Measurements from ENCODE around the gene DLG5.

The DLG5 gene

DNA sequence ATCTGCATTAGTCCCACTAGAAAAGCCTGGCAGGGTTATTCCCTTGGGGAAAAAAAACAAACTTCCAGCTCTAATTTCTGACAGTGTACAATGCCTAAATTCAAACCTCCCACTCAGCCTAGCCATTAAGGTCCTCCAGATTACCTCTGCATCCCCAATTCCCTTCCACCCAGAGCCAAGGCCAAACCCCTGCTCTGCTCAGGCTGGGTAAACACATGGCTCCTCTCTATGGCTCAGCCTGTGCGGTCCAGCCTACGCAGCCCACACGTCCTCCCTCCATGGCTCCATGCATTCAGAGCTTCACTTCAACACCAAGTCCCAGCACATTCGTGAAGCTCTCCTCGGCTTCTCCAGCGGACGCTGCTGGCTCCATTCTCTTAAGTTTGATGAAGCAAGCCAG, 5.2 kb downstream of the DLG5 start:
- Histone ChIP-seq H4K20me1 (ENCODE audit: insufficient read depth, low read length, poor library complexity, severe bottlenecking) (peaks cover 44% of the 10 kb centered on the region), H3K36me3 (ENCODE audit: insufficient read depth, low read length) (no peaks in the 10 kb centered on the region), H3F3A (ENCODE audit: low read depth) (no peaks in the 10 kb centered on the region), H2AFZ (ENCODE audit: low read length) (no peak overlapping the region), H3K9me3 (ENCODE audit: insufficient read depth, low read depth, low read length) (no peaks in the 10 kb centered on the region), H3K9me2 (replicated peaks; ENCODE audit: low read depth, low read length) (no peaks in the 10 kb centered on the region), H3K4me3 (ENCODE audit: low read length, poor library complexity, severe bottlenecking) (no peak overlapping the region), H3K9ac (ENCODE audit: low read depth, low read length, poor library complexity, severe bottlenecking) (no peak overlapping the region), H3K27me3 (ENCODE audit: insufficient read depth, low read length, poor library complexity, severe bottlenecking) (no peaks in the 10 kb centered on the region), H3K4me1 (ENCODE audit: insufficient read depth, low read length, poor library complexity, severe bottlenecking) (peaks cover 52% of the 10 kb centered on the region), H3K79me2 (ENCODE audit: insufficient read depth, low read length) (peaks cover 91% of the 10 kb centered on the region), H3K4me2 (ENCODE audit: low read depth, low read length, poor library complexity, severe bottlenecking) (peak overlapping the region; percentile 64)
- TF ChIP-seq, protein P1, sequence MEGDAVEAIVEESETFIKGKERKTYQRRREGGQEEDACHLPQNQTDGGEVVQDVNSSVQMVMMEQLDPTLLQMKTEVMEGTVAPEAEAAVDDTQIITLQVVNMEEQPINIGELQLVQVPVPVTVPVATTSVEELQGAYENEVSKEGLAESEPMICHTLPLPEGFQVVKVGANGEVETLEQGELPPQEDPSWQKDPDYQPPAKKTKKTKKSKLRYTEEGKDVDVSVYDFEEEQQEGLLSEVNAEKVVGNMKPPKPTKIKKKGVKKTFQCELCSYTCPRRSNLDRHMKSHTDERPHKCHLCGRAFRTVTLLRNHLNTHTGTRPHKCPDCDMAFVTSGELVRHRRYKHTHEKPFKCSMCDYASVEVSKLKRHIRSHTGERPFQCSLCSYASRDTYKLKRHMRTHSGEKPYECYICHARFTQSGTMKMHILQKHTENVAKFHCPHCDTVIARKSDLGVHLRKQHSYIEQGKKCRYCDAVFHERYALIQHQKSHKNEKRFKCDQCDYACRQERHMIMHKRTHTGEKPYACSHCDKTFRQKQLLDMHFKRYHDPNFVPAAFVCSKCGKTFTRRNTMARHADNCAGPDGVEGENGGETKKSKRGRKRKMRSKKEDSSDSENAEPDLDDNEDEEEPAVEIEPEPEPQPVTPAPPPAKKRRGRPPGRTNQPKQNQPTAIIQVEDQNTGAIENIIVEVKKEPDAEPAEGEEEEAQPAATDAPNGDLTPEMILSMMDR (conservative IDR thresholded peaks at IDR 0.05; ENCODE audit: low read length): no peak
- no peak for TF ChIP-seq EZH2phosphoT487 (IDR thresholded peaks at IDR 0.05; ENCODE audit: borderline replicate concordance)

DNA sequence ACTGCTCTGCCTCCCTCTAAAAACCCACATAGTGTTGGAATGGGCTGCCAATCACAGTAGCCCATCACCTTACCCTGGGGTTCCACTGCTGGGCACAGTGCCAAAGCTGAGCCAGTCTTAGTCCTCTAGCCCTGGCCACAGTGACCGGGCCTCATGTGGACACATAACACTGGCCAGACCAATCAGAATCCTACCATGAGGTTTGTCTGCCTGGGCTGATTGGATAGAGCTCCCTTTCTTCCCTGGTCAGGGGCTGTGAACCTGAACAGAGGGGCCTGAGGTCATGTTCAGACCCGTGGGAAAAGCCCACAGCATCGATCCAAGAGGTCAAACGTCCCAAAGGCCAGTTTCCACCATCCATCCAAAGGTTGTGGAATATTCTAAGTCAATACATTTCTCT, 6.1 kb downstream of the DLG5 start:
- TF ChIP-seq EZH2phosphoT487 (IDR thresholded peaks at IDR 0.05; ENCODE audit: borderline replicate concordance): no peak
- TF ChIP-seq, protein P1 (conservative IDR thresholded peaks at IDR 0.05; ENCODE audit: low read length): no peak
- H4K20me1 ChIP-seq (ENCODE audit: insufficient read depth, low read length, poor library complexity, severe bottlenecking): peaks cover 41% of the 10 kb centered on the region
- peak overlapping the region; percentile 14 for H3K4me3 ChIP-seq (ENCODE audit: low read length, poor library complexity, severe bottlenecking)
- no peaks in the 10 kb centered on the region for H3F3A ChIP-seq (ENCODE audit: low read depth)
- no peak overlapping the region for H3K9ac ChIP-seq (ENCODE audit: low read depth, low read length, poor library complexity, severe bottlenecking)
- H3K79me2 ChIP-seq (ENCODE audit: insufficient read depth, low read length): peaks cover 92% of the 10 kb centered on the region
- H3K9me3 ChIP-seq (ENCODE audit: insufficient read depth, low read depth, low read length): no peaks in the 10 kb centered on the region
- H2AFZ ChIP-seq (ENCODE audit: low read length): no peak overlapping the region
- no peaks in the 10 kb centered on the region for H3K9me2 ChIP-seq (replicated peaks; ENCODE audit: low read depth, low read length)
- H3K4me2 ChIP-seq (ENCODE audit: low read depth, low read length, poor library complexity, severe bottlenecking): peak overlapping the region; percentile 64
- peaks cover 48% of the 10 kb centered on the region for H3K4me1 ChIP-seq (ENCODE audit: insufficient read depth, low read length, poor library complexity, severe bottlenecking)
- no peaks in the 10 kb centered on the region for H3K36me3 ChIP-seq (ENCODE audit: insufficient read depth, low read length)
- H3K27me3 ChIP-seq (ENCODE audit: insufficient read depth, low read length, poor library complexity, severe bottlenecking): no peaks in the 10 kb centered on the region

DNA sequence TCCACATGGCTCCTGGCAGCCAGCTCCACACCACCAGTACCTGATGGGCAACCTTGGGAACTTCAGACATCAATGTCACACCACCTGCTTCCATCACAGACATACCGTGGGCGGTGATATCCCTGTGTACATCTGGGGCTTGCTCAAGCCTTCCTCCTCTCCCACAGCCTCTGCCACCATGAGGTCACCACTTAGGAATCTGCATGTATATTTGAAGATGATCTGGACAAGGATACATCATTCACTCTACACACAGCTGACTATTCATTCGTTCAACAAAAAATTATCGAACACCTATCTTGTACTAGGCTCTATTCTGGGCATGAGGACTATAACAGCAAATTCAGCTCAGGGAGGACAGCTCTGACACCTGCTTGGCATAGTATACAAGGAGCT, 6.8 kb downstream of the DLG5 start:
- peak overlapping the region; percentile 64 for H3K4me2 ChIP-seq (ENCODE audit: low read depth, low read length, poor library complexity, severe bottlenecking)
- peaks cover 91% of the 10 kb centered on the region for H3K79me2 ChIP-seq (ENCODE audit: insufficient read depth, low read length)
- H3K9ac ChIP-seq (ENCODE audit: low read depth, low read length, poor library complexity, severe bottlenecking): no peak overlapping the region
- H2AFZ ChIP-seq (ENCODE audit: low read length): no peak overlapping the region
- TF ChIP-seq EZH2phosphoT487 (IDR thresholded peaks at IDR 0.05; ENCODE audit: borderline replicate concordance): no peak
- TF ChIP-seq, protein P1 (conservative IDR thresholded peaks at IDR 0.05; ENCODE audit: low read length): no peak
- no peaks in the 10 kb centered on the region for H3K27me3 ChIP-seq (ENCODE audit: insufficient read depth, low read length, poor library complexity, severe bottlenecking)
- H3K4me1 ChIP-seq (ENCODE audit: insufficient read depth, low read length, poor library complexity, severe bottlenecking): peaks cover 40% of the 10 kb centered on the region
- no peaks in the 10 kb centered on the region for H3K9me3 ChIP-seq (ENCODE audit: insufficient read depth, low read depth, low read length)
- H3K9me2 ChIP-seq (replicated peaks; ENCODE audit: low read depth, low read length): no peaks in the 10 kb centered on the region
- no peaks in the 10 kb centered on the region for H3K36me3 ChIP-seq (ENCODE audit: insufficient read depth, low read length)
- no peak overlapping the region for H3K4me3 ChIP-seq (ENCODE audit: low read length, poor library complexity, severe bottlenecking)
- H3F3A ChIP-seq (ENCODE audit: low read depth): no peaks in the 10 kb centered on the region
- peaks cover 33% of the 10 kb centered on the region for H4K20me1 ChIP-seq (ENCODE audit: insufficient read depth, low read length, poor library complexity, severe bottlenecking)

All from Loucy (cell line).